HCT116 (cell line): ENCODE results near the gene ANKRA2. TPM values are rescaled to one million over a fixed set of nuclear protein-coding genes. Genes with fewer than 3 reads are reported as not detected.

Experiments used
- ATAC-seq: fragments of 200-7000 bp; cut with Tn5 transposase; 2 replicates; pipeline ENCODE4 v1.9.1; 2020; ENCODE audit warnings: mild to moderate bottlenecking, moderate library complexity
- BruUV-seq: library from RNA; stranded (reverse); fragments of 400-500 nt; replicated peaks from 2 replicates; lab custom pipeline; 2021; lab: Mats Ljungman, UMichigan
- CTCF ChIA-PET: fragments of 300-600 bp; sonication (Branson Sonifier 250); formaldehyde crosslinking; loops from one replicate; lab custom pipeline; 2021; ENCODE audit warnings: antibody characterized with exemption; lab: Charles Lee
- POLR2A ChIA-PET: fragments of 300-600, 350-600 bp; sonication (Branson Sonifier 250); formaldehyde crosslinking; loops from one replicate; lab custom pipeline; 2021; ENCODE audit warnings: antibody characterized with exemption; lab: Charles Lee
- RAD21 ChIA-PET, 2 experiments: fragments of 300-600 bp; sonication (Branson Sonifier 250); formaldehyde crosslinking; loops; one replicate each; lab custom pipeline; 2023; ENCODE audit warnings: low total read pairs in 2 of 2; ENCODE audit not compliant: uncharacterized antibody in 2 of 2, unreplicated experiment in 2 of 2, low non-redundant PET in 1 of 2; lab: Charles Lee
- DNase-seq: peaks from one replicate; pipeline ENCODE4 v3.0.0-alpha.2; 2010; ENCODE audit warnings: low read depth, low spot score
- H2AFZ ChIP-seq: fragments of 200-600 bp; shearing (Covaris generic), sonication (generic); 2 replicates; pipeline ENCODE4 v1.6.1; 2017; ENCODE audit warnings: low read depth, mixed run types, mixed read lengths, antibody characterized with exemption, low read length; ENCODE audit not compliant: poor library complexity, severe bottlenecking
- H3K27ac ChIP-seq: 2 replicates; pipeline ENCODE4 v1.5.1; 2012; ENCODE audit warnings: low read depth, low read length
- H3K27me3 ChIP-seq: fragments of 200-600 bp; sonication (generic); 2 replicates; pipeline ENCODE4 v1.6.1; 2016; ENCODE audit warnings: mixed run types, low read length, mixed read lengths; ENCODE audit not compliant: insufficient read depth
- H3K36me3 ChIP-seq, 2 experiments: fragments of 200-500 bp in 1 of 2; fragments of 200-600 bp in 1 of 2; sonication (Bioruptor generic) in 1 of 2; sonication (generic) in 1 of 2; 2 replicates each; pipeline versions ENCODE4 v1.5.1 to v1.6.1; 2014 to 2016; ENCODE audit warnings: low read length in 2 of 2, inconsistent platforms in 1 of 2, mixed read lengths in 1 of 2, mixed run types in 1 of 2; ENCODE audit not compliant: insufficient read depth in 2 of 2, control insufficient read depth in 1 of 2
- H3K4me1 ChIP-seq, 2 experiments: fragments of 200-600 bp in 1 of 2; sonication (generic) in 1 of 2; 2 replicates each; pipeline versions ENCODE4 v1.5.1 to v1.6.1; 2012 to 2017; ENCODE audit warnings: low read length in 2 of 2, inconsistent platforms in 1 of 2, mild to moderate bottlenecking in 1 of 2, mixed read lengths in 1 of 2, mixed run types in 1 of 2, moderate library complexity in 1 of 2; ENCODE audit not compliant: insufficient read depth in 2 of 2, control insufficient read depth in 1 of 2
- H3K4me2 ChIP-seq: fragments of 200-600 bp; sonication (generic); 2 replicates; pipeline ENCODE4 v1.6.1; 2017; ENCODE audit warnings: mixed run types, low read length, mixed read lengths
- H3K4me3 ChIP-seq, 2 experiments: fragments of 200-600 bp in 1 of 2; sonication (generic) in 1 of 2; replicated peaks in 1 of 2; 2 replicates each; pipeline ENCODE4 v1.5.1; 2011 to 2016; ENCODE audit warnings: low read length in 2 of 2, control low read depth in 1 of 2, low read depth in 1 of 2, mild to moderate bottlenecking in 1 of 2, mixed read lengths in 1 of 2, mixed run types in 1 of 2
- H3K79me2 ChIP-seq: fragments of 200-600 bp; sonication (generic); 2 replicates; pipeline ENCODE4 v1.6.1; 2017; ENCODE audit warnings: mild to moderate bottlenecking, mixed run types, low read length, moderate library complexity, mixed read lengths; ENCODE audit not compliant: insufficient read depth
- H3K9ac ChIP-seq: fragments of 200-600 bp; sonication (generic); 2 replicates; pipeline ENCODE4 v1.6.1; 2016; ENCODE audit warnings: low read length, mixed read lengths
- H3K9me2 ChIP-seq: fragments of 200-600 bp; sonication (generic), shearing (Covaris generic); 2 replicates; pipeline ENCODE4 v1.6.1; 2017; ENCODE audit warnings: mixed run types, mild to moderate bottlenecking, moderate library complexity; ENCODE audit not compliant: insufficient read depth
- H3K9me3 ChIP-seq, 2 experiments: fragments of 200-500 bp in 1 of 2; fragments of 200-600 bp in 1 of 2; sonication (Bioruptor generic) in 1 of 2; sonication (generic) in 1 of 2; 2 replicates each; pipeline ENCODE4 v1.6.1; 2014 to 2017; ENCODE audit warnings: low read length in 2 of 2, mixed read lengths in 2 of 2, inconsistent platforms in 1 of 2, low read depth in 1 of 2, mild to moderate bottlenecking in 1 of 2, mixed run types in 1 of 2, moderate library complexity in 1 of 2; ENCODE audit not compliant: control insufficient read depth in 1 of 2, insufficient read depth in 1 of 2
- H4K20me1 ChIP-seq: fragments of 200-600 bp; sonication (generic), shearing (Covaris generic); 2 replicates; pipeline ENCODE4 v1.6.1; 2017; ENCODE audit warnings: mixed run types, mild to moderate bottlenecking, moderate library complexity; ENCODE audit not compliant: insufficient read depth
- ATF3 ChIP-seq: IDR thresholded peaks from 2 replicates; pipeline ENCODE4 v1.6.1; 2012
- CEBPB ChIP-seq: IDR thresholded peaks from 2 replicates; pipeline ENCODE4 v1.6.1; 2012; ENCODE audit warnings: low read depth
- CTCF ChIP-seq, 3 experiments: fragments of 200-600 bp in 1 of 3; sonication (generic) in 1 of 3; IDR thresholded peaks in 2 of 3; conservative IDR thresholded peaks in 1 of 3; 2 replicates each; pipeline ENCODE4 v1.5.1; 2012 to 2017; ENCODE audit warnings: low read depth in 2 of 3, low read length in 2 of 3, antibody characterized with exemption in 1 of 3, borderline replicate concordance in 1 of 3, control low read depth in 1 of 3, mild to moderate bottlenecking in 1 of 3, mixed read lengths in 1 of 3, mixed run types in 1 of 3, moderate library complexity in 1 of 3; ENCODE audit not compliant: insufficient read depth in 1 of 3
- EZH2 ChIP-seq: fragments of 200-600 bp; sonication (generic); IDR thresholded peaks from 2 replicates; pipeline ENCODE4 v1.6.1; 2017; ENCODE audit warnings: antibody characterized with exemption, mixed run types
- EZH2phosphoT487 ChIP-seq: fragments of 200-600 bp; IDR thresholded peaks from 2 replicates; pipeline ENCODE4 v1.6.1; 2018; ENCODE audit warnings: antibody characterized with exemption, borderline replicate concordance
- FOSL1 ChIP-seq: IDR thresholded peaks from 2 replicates; pipeline ENCODE4 v1.6.1; 2012; ENCODE audit warnings: low read depth
- POLR2AphosphoS5 ChIP-seq: IDR thresholded peaks from 2 replicates; pipeline ENCODE4 v1.6.1; 2011; ENCODE audit warnings: mild to moderate bottlenecking, low read depth, low read length, moderate library complexity
- RAD21 ChIP-seq: IDR thresholded peaks from 2 replicates; pipeline ENCODE4 v1.6.1; 2012; ENCODE audit warnings: low read depth, mild to moderate bottlenecking
- SIN3A ChIP-seq: IDR thresholded peaks from 2 replicates; pipeline ENCODE4 v1.6.1; 2012; ENCODE audit warnings: low read depth
- SP1 ChIP-seq: IDR thresholded peaks from 2 replicates; pipeline ENCODE4 v1.6.1; 2012; ENCODE audit warnings: low read depth
- intact Hi-C: fragments of 100-400 bp; cut with micrococcal nuclease; formaldehyde crosslinking; loops from 2 replicates; pipeline ENCODE4 v1.10.0; 2022
- total RNA-seq: library from RNA; stranded (reverse); gene quantifications from one replicate; pipeline ENCODE4 v1.2.1, GENCODE V29; 2021; ENCODE audit not compliant: unreplicated experiment
- TF ChIP-seq, protein P1 (sequence below): IDR thresholded peaks from 2 replicates; pipeline ENCODE4 v1.6.1; 2012; ENCODE audit warnings: low read depth

Gene ANKRA2
- total RNA-seq, 1 experiment from 2014 or later = 17.0 TPM

DNA sequence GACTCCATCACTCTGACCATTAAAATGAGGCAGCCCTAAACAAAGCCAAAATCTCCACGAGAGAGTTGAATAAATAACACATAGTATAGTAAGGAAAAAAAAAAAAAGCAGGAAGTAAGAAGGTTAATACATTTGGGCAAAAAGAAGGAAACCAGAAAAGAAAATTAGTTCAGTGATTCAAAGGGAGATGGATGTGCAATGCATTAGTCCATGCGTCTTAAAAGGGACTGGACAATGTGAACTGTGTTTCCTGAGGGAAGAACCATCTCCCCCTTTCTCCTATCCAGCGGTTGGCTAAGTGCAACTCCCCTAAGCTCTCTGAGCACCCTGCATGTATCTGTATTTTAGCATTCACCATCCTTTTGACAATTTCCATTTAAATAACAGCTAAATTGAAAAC is 1.4 kb downstream of the ANKRA2 start (continued):
- TF ChIP-seq, protein P1, sequence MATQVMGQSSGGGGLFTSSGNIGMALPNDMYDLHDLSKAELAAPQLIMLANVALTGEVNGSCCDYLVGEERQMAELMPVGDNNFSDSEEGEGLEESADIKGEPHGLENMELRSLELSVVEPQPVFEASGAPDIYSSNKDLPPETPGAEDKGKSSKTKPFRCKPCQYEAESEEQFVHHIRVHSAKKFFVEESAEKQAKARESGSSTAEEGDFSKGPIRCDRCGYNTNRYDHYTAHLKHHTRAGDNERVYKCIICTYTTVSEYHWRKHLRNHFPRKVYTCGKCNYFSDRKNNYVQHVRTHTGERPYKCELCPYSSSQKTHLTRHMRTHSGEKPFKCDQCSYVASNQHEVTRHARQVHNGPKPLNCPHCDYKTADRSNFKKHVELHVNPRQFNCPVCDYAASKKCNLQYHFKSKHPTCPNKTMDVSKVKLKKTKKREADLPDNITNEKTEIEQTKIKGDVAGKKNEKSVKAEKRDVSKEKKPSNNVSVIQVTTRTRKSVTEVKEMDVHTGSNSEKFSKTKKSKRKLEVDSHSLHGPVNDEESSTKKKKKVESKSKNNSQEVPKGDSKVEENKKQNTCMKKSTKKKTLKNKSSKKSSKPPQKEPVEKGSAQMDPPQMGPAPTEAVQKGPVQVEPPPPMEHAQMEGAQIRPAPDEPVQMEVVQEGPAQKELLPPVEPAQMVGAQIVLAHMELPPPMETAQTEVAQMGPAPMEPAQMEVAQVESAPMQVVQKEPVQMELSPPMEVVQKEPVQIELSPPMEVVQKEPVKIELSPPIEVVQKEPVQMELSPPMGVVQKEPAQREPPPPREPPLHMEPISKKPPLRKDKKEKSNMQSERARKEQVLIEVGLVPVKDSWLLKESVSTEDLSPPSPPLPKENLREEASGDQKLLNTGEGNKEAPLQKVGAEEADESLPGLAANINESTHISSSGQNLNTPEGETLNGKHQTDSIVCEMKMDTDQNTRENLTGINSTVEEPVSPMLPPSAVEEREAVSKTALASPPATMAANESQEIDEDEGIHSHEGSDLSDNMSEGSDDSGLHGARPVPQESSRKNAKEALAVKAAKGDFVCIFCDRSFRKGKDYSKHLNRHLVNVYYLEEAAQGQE = no peak
- TF ChIP-seq POLR2AphosphoS5 = no peak
- no peak for TF ChIP-seq RAD21
- no peak for TF ChIP-seq ATF3
- TF ChIP-seq EZH2phosphoT487 = no peak
- TF ChIP-seq FOSL1 = no peak
- TF ChIP-seq CEBPB = no peak
- no peak for TF ChIP-seq SP1
- TF ChIP-seq EZH2 = no peak

DNA sequence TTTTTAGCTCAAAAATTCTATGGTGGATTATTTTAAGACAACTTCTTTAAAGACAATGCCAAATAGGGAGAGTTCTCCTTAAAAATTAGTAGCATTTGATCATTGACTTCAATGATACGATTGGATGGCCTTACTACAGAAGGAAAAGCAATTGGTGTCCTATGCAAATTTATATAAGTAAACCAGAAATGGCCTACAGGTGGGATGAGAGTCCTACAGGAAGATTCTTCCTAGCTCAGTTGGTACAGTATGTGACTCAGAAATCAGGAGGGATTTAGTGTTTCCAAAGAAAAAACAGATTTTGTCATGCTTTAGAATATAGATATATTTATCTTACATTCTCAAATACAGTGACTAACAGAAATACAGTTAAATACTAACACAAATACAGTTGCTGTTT is 6.5 kb downstream of the ANKRA2 start:
- no peak for DNase-seq
- no peak overlapping the region for H2AFZ ChIP-seq
- H3K9me2 ChIP-seq = no peaks in the 10 kb centered on the region
- H3K9ac ChIP-seq = no peak overlapping the region
- peaks cover 2% of the 10 kb centered on the region for H3K79me2 ChIP-seq
- POLR2A ChIA-PET = no interaction called here
- BruUV-seq = no TSS peak
- RAD21 ChIA-PET = no interaction called here
- peak; percentile 61 for ATAC-seq
- no peaks in the 10 kb centered on the region for H3K9me3 ChIP-seq
- H4K20me1 ChIP-seq = no peaks in the 10 kb centered on the region
- CTCF ChIA-PET = no interaction called here
- H3K4me1 ChIP-seq = peaks cover 0 to 2% of the 10 kb centered on the region in 2 experiments; a peak in 2 of 4 replicates
- TF ChIP-seq CTCF (IDR thresholded peaks at IDR 0.05 in 2 of 3, conservative IDR thresholded peaks at IDR 0.05 in 1 of 3; ENCODE audit: borderline replicate concordance in 1 of 3, insufficient read depth in 1 of 3, low read depth in 2 of 3, low read length in 2 of 3) (peak in 1 of 3 experiments; percentile 27; a peak in 1 of 6 replicates), SIN3A (no peak), RAD21 (peak; percentile 7; the same call in 1 of the 2 replicates)
- H3K36me3 ChIP-seq = peaks cover 0 to 7% of the 10 kb centered on the region in 2 experiments; a peak in 2 of 4 replicates
- intact Hi-C loops = no loop called here
- H3K4me3 ChIP-seq = no peak overlapping the region
- no peaks in the 10 kb centered on the region for H3K27me3 ChIP-seq
- no peak overlapping the region for H3K4me2 ChIP-seq
- no peak overlapping the region for H3K27ac ChIP-seq
